Measurements from ENCODE around the gene SNCAIP.
"Not testable (repeated sequence)": the region's sequence is repeated elsewhere in the genome, so short reads cannot be mapped to it uniquely, and the experiment has no call there.

SNCAIP gene

DNA sequence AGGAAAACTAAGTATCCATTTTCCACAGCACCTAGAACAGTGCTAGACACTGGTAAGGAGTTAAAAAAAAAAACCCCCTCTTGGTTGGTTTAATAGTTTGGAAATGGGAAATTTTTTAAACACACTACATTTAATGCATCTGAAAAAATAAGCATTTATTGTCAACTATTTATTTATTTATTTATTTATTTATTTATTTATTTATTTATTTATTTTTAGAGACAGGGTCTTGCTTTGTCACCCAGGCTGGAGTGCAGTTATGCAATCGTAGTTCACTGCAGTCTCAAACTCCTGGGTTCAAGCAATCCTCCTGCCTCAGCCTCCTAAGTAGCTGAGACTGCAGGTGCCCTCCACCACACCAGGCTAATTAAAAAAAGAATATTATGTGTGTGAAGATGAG lies 51.6 kb downstream of the SNCAIP start:
- DNase-seq = no peak

DNA sequence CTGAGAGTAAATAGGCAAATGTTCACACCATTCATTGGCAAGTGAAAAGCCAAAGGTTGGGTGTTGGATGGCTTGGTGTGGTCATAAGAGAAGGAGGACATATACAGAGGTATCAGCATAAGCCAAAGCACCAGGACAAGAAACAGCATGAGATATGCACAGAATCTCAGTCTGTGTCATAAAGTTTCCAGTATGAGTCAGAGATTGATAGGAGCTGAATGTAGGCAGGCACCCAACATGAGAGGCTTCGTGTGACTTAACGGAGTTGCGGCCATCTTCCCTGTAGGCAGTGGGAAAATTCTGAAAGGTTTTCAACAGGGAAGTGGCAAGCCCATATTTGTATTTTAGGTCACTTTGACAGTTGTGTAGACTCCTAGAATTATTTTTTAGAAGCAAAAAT lies 54.5 kb downstream of the SNCAIP start:
- no peak for DNase-seq

DNA sequence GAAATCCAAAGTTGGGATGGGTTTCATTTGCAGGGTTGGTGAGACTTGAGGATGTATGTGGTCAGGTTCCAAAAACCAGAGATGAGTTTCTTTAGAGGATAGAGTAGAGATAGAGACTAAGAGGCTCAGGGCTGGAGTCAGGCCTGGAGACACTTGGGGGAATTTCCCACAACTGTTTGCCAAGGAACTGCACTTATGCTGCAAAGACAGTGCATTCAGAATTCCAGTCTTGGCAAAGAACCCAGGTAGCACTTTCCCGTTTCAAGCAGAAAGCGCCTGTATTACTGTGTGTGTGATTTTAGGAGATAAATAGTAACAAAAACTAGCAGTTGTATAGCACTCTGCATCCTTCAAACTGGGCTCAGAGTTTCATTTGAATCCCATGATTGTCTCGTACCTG lies 55.4 kb downstream of the SNCAIP start:
- no peak for DNase-seq

DNA sequence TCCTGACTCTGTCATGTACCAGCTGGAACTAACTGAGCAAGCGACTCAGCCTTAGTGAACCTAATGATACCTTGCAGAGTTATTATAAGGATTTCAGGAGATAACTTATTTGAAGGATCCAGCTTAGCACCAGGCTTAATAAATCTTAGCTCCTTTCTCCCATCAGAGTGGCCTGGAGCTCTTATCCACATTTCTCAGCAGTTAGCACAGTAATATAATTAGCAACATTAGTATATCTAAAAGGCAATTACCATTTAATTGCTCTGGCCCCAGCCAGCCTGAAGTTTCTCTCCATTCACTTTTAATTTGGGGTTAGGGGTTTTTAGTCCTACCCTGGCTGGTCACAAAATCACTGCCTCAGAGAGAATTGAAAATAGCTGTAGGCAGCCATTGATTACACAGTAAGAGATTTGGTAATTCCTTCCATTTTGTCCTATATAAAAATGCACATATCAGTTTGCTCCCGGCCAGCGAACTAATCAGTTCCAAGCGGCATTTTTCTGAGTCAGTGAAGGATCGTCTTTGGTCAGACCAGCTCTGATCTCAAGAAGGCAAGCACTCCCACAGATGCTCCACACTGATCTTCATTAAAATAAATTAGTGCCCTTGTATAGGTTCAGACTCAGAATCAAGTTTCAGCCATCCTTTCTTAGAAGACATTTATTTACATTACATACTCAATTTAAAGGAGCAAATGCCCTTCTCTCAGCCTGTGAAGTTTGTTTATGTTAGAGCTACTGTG lies 56.6 kb downstream of the SNCAIP start:
- no peak for DNase-seq

DNA sequence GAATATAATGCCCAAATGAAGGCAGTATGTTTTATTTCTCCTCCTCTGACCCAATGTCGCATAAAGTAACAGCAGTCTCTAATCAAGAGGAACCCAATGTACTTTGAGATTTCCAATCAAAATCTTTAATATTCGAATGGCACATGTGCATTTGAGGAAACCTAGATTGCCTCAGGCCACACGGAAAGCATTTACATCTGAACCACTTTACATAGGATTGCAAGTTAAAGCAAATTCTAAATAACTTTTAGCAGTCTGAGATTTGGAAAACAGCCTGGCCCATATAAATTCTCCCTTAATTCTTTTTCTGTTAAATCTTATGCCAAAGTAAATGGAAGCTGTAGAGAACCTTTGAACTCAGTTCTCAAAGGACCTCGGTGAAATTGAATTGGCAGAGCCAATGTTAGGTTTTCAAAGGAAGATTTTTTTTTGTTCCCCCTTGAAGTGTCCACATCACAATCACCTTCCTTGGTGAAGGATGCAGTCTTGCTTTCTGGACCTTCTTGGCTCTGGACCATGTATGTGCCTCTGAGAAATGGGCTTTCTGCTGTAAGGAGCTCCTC lies 57.3 kb downstream of the SNCAIP start:
- DNase-seq = no peak

DNA sequence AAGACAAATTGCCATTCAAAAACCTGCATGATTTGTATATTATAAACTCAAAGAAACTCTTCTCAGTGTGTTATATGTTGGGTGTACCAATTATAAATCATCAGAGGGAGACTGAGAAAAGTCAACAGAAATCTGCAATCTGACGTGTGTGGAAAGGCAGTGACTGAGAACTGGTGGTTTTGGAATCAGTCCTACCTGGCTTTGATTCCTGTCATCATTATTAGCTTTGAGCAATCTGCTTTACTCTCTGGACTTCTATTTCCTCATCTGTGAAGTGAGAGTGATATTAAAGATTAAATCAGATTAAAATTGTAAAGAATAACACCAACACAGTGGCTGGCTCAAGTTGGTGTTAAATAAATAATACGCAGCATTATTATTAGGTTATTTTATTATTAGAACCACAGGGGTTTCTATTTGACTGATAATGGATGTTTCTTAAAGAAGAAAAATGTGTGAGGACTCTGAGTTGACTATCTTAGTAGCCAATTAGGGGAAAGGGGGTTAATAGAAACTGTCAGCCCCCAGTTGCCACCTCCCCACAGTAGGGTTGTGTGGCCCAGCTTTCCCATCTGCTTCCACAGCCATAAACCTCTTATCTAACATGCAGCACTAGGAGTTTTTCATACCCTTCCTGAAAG lies 59.6 kb downstream of the SNCAIP start:
- DNase-seq = no peak

DNA sequence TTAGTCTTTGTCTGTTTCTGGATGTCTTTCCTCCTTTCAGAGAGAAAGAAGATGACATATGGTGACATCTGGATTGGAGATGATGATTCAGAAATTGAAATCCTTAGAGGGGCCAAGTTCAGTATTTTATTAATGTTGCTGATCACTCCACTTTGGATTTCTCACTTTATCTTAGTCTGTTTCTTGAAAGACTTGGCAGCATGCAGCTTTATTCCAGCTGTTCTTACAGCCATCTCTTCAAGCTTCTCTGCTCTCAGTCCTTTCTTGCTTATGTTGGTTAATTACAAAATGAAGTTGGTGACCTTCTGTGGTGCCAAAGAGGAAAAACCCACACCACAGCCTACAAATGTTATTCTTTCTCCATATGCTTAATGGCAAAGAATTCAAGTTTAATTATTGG lies 62.1 kb downstream of the SNCAIP start:
- DNase-seq = no peak

DNA sequence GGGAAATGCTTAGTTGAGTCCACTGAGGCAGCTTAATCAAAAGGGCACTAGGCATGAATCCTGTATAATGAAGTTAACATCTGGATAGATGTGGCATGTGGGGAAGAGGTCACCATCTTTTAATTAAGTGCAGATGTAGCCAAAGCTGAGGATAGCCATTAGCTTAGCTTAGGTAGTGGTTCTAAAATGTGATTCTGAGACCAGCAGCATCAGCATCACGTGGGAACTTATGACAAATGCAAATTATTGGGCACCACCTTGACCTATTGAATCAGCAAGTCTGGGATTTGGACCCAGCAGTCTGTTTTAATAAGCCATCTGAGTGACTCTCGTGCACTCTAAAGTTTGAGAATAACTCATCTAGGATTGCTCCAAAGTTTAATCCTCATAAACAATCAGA lies 63.8 kb downstream of the SNCAIP start:
- no peak for DNase-seq

DNA sequence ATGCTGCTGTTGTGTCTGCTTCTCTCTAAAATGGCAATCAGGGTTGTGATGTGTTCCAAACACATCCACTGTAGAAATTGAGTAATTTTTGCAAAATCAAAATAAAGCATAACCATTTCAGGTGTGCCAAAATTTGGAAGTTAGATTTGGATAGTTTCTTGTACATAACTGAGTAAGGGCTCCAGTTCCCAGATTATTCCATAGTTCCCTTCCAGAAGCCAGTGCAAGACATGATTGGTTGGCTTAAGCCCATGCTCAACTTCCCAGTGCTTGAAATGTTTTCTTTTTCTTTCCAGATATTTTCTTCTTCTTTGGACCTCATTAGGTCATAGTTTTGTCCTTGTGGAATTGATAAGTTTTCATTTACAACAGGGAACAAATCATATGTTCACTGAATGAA lies 64.2 kb downstream of the SNCAIP start:
- DNase-seq = no peak

DNA sequence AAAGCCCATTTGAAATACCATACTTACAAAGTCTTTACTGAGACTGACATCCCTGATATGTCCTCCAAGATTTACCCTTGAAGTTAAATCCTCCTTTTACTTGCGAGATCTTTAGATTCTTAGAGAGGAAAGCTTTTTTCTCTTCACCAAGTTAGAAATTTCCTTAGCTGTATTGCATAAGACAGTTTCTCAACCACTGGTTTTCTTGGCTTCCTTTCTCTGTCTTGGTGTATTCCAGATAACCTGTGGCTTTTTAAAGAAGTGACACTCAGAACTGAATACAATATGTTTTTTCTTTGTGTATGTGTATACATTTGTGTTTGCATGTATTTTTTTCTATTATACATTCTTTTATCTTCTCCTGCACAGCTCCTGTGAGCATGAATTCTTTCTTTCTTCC lies 65.0 kb downstream of the SNCAIP start:
- no peak for DNase-seq

DNA sequence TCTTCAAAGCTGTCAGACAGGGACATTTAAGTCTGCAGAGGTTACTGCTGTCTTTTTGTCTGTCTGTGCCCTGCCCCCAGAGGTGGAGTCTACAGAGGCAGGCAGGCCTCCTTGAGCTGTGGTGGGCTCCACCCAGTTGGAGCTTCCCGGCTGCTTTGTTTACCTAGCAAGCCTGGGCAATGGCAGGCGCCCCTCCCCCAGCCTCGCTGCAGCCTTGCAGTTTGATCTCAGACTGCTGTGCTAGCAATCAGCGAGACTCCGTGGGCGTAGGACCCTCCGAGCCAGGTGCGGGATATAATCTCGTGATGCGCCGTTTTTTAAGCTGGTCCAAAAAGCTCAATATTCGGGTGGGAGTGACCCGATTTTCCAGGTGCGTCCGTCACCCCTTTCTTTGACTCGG lies 70.9 kb downstream of the SNCAIP start:
- DNase-seq = not testable (repeated sequence)

DNA sequence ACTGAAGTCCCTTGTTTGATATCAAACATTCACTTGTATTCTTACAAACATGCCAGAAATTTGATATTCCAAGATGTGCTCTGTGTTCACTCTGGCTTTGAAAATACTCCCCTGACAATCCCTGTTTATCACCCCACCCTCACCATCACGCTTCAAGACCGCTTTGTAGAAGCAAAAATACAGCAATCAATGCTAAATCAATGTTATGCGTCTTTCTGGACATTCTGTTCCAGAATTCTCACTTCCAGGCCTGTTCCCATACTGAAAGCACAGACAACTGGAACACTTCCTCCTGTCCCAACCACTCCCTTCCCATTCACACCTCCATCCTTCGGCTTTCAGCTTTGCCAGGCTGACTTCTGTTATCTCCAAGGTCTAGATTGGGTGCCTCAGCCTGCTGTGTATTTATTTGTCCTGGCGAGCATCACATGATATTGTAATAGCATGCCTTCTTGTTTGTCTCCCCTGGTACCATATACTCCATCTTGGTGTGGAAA lies 72.8 kb downstream of the SNCAIP start:
- DNase-seq = no peak

DNA sequence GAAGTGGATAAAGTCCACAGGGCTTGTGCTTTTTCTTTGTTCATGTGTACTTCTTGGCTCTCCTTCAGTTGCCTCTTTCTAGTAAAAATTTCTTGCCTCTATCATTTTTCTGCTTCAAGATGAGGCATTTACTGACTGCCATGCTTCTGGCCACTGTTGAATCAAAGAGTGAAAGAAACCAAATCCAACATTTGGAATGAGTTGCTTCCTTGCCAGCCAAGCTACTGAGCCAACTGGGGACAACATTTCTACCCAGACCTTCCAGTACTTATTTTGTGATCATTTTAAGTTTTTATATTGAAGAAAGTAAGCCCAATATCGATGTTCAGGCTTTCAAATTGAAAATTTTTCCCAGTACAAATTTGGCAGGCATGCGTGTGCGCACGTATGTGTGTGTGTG lies 73.2 kb downstream of the SNCAIP start:
- DNase-seq = no peak

DNA sequence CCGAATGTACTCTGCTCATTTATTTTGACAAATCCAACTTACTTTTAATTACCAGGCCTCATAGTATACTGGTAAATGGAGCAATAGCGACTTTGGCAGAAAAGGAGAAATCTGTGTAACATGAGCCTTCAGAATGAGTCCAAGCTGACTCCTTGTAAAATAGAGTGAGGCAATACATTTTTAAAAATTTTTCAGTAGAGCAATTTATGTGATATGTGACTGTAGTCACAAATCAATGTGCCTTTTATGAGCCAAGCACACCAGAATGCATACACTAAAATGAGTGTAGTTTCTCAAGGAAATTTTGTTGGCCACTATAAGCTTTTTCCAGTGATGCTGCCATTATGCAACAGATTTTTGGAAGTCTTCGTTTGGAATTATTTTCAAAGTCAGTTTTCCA lies 73.8 kb downstream of the SNCAIP start:
- DNase-seq = no peak

DNA sequence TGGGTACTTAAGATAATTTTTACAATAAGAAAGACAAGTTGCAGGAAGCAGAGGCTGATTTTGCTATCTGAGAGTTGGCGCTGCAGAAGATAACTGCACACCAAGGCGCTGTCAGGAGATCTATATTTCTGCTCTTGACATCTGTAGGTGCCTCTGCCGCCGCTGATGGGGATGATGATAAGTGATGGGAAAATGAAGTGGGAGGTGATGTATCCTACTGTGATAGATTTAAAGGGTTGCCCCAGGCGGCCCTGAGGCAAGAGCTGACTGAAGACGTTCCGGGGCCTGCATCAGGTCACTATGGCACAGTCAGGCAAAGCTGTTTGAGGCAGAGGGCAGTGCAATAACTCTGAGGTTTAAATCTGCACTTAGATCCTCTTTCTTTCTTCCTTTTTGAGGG lies 78.1 kb downstream of the SNCAIP start:
- no peak for DNase-seq

DNA sequence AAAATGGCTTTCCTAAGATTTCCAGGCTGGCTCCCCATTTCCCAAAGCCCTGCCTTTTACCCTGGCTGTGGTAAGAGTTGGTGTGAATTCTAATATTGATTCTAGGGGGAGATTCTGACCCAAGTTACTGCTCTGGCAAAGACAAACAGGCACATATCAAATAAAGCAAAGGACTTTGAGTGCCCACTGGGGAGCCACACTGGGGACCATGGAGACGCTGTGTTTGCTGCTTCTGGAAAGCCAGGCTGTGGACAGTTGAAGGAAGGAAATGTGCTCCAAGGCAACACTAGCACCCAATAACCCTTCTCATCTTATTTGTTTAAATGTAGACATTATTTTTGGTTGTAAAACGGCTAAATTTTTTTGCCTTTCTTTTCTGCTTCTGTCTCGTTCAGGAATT lies 78.7 kb downstream of the SNCAIP start:
- DNase-seq = no peak

DNA sequence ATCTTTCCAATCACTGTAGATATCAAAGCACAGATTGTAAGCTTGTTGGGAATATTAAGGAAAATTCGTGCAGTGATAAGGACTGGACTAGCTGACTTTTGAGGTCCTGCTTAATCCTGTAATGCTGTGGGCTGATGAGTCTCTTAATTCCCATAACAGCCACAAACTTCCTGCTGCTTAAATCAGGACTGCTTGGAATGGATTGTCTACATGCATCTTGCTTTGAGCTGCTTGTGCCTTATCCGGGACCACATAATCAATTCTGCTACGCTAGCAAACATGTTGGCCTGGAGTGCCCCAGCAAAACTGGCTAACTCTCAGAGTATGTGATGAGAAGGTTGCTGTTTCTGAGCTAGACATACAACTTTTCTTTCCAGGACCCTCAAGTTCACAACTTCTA lies 79.6 kb downstream of the SNCAIP start:
- no peak for DNase-seq

DNA sequence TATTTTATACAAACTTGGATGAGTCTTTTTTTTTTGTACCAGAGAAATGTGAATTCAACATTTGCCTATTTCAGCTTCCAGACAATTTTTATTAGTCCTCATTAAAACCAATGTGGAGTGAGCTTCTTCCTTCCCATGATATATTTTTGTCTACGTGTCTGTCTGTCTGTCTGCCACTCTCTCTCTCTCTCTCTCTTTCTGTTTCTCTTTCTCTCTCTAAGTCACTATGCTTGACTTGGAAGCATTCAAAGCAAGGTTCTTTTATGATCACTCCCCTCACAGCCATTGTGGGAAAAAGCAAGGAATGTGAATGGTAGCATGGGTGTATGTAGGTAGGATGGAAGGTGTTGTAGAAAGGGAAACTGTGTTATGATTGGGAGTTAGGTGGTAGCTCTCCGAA lies 80.2 kb downstream of the SNCAIP start:
- DNase-seq = no peak

DNA sequence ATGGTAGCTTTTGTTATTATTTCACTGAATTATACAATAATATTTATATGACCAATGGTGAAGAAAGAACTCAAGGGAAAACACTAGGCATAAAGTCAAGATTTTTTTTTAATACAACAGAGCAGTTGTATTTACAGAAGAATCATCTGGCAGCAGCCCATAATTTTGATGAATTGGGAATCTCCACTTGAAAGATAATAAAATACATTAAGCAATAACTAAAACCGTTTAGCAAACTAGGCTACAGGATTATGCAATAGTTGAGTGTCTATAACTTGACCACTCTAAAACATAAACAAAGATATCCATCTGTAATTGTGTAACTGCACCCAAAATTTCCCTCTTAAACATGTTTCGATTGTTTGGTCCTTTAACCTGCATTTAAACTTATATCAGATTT lies 80.8 kb downstream of the SNCAIP start:
- no peak for DNase-seq

DNA sequence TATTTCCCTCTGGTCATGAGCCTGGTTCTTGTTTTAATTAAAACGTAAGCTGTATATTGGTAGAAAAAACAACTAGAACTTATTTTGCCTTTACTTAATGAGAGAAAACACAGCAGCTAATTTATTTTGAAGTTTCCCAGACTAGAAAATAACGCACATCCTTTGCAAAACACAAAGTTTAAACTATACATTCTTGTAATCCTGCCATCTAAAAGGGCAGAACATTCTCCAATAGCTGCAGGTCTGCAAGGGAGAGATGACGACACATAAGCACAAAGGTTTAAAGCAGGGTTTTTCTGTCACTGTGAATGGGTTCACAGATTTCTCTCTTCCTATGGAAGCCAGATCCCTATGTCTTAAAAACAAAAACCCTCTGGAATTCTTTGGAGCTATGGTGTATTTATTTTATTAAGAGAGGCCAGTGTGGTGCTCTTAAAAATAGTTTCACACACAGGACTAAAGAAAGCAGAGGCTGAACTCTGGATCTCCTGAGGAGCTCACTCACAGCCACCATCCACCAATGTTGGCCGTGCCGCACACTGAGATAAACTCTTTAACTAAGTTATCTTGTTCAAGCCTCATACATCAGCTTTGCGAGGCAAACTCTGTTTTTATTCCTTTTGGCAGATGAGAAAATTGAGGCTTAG lies 82.4 kb downstream of the SNCAIP start:
- DNase-seq = no peak

DNA sequence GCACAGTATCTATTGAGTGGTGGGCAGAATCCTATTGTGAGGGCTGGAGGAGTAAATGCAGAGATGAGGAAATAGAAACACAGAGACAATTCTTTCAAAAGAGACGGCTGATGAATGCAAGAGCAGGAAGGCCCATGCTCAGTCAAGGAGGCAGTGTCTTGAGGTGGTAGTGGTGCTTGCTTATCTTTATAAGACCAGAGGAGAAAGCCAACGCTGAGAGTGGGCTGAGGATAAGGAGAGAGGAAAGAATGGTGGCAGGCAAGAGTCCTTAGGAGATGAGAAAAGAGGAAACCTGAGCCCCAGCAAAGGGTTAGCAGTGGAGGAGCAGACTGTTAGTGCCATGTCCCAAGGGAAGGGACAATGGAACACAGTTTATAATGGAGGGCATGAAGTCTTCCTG lies 86.0 kb downstream of the SNCAIP start:
- no peak for DNase-seq

DNA sequence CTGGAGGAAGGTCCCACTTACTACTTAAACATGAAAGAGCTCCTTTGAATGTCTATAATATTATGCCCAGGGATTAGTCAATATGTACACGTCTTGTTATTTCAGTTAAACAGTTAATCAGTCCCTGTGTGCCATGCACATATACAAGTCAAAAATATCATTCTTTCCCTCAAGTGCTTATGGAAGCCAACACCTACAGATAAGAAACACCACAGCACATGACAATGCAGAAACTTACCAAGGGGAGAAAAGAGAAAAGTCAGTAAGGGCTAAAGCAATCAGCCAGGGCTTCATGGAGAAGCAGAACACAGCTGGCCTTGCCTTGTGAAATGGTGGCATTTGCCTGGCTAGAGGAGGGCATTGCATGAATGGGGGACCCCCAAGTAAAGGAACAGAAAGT lies 88.3 kb downstream of the SNCAIP start:
- no peak for DNase-seq

DNA sequence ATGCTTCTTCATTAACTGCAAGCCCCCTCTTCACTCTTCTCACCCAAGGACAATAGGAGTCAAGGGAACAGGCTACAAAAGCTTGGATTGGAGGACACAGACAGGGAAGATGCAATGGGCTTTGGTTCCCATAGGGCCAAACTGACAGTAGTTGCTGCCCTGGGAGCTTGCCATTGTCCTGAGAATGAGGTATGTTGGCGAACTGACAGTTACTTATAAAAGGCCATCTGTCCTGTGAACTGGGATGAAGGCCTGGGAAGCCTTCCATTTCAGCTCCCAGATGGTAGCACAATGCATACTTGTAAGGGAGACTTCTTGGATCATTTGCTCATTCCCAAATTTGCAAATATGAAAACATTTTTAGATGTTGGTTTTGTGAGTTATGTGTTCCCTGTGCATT lies 88.9 kb downstream of the SNCAIP start:
- DNase-seq = no peak

Data from activated gamma-delta T cell (primary cell).